Dermis microvascular lymphatic vessel endothelial cell (primary cell): Measurements from ENCODE around the gene ITPRID1. TPM values are rescaled to one million over a fixed set of nuclear protein-coding genes. Genes with fewer than 3 reads are reported as not detected.
"Not testable (repeated sequence)": the region's sequence is repeated elsewhere in the genome, so short reads cannot be mapped to it uniquely, and the experiment has no call there.

Experiments
- DNase-seq, 2 donors: peaks; one replicate each; pipeline versions ENCODE4 v3.0.0 to v3.0.0-alpha.2; 2010; ENCODE audit warnings: low read depth in 2 of 2
- total RNA-seq: library from RNA; depleted of rRNA; stranded (reverse); fragments of >200 nt; gene quantifications from 2 replicates; pipeline ENCODE4 v1.2.1, GENCODE V29; 2014

The ITPRID1 gene
- total RNA-seq, result not detected in 2 replicates

- no peak for DNase-seq
These were observed at the start of gene ITPRID1 for GRCh38 chr7:31513790-31514189. ITPRID1 (plus strand) TSS chr7:31514090; CDS start chr7:31553025, 38,935 bp downstream.

GRCh38 chr7:31464601-31465000, 49.3 kb upstream of the ITPRID1 start:
- no peak for DNase-seq

GRCh38 chr7:31465285-31465684, 48.6 kb upstream of the ITPRID1 start:
- DNase-seq, result no peak

- DNase-seq, result no peak
These were observed 47.9 kb upstream of the ITPRID1 start for GRCh38 chr7:31466036-31466435.

- not testable (repeated sequence) for DNase-seq
These were observed 43.0 kb upstream of the ITPRID1 start for GRCh38 chr7:31470883-31471282.

- no peak for DNase-seq
These were observed 38.5 kb upstream of the ITPRID1 start for GRCh38 chr7:31475368-31475767.

- DNase-seq, result no peak
These were observed 37.7 kb upstream of the ITPRID1 start for GRCh38 chr7:31476073-31476745.

- DNase-seq, result no peak
These were observed 36.8 kb upstream of the ITPRID1 start for GRCh38 chr7:31476941-31477677.

GRCh38 chr7:31478018-31478417, 35.9 kb upstream of the ITPRID1 start:
- no peak for DNase-seq

GRCh38 chr7:31478721-31479120, 35.2 kb upstream of the ITPRID1 start:
- no peak for DNase-seq

GRCh38 chr7:31487071-31487470, 26.8 kb upstream of the ITPRID1 start:
- no peak for DNase-seq

GRCh38 chr7:31487476-31487875, 26.4 kb upstream of the ITPRID1 start:
- DNase-seq, result no peak

GRCh38 chr7:31488562-31489203, 25.2 kb upstream of the ITPRID1 start:
- DNase-seq, result peak; percentile 3 to 28

- DNase-seq, result no peak
These were observed 23.0 kb upstream of the ITPRID1 start for GRCh38 chr7:31490796-31491314.

- DNase-seq, result no peak
These were observed 21.8 kb upstream of the ITPRID1 start for GRCh38 chr7:31492086-31492485.

GRCh38 chr7:31493714-31494181, 20.1 kb upstream of the ITPRID1 start:
- no peak for DNase-seq

GRCh38 chr7:31494421-31494820, 19.5 kb upstream of the ITPRID1 start:
- no peak for DNase-seq

- no peak for DNase-seq
These were observed 18.2 kb upstream of the ITPRID1 start for GRCh38 chr7:31495653-31496052.

GRCh38 chr7:31497516-31497915, 16.4 kb upstream of the ITPRID1 start:
- DNase-seq, result no peak

GRCh38 chr7:31500656-31501055, 13.2 kb upstream of the ITPRID1 start:
- DNase-seq, result no peak

GRCh38 chr7:31508823-31509222, 5.1 kb upstream of the ITPRID1 start:
- no peak for DNase-seq

GRCh38 chr7:31512166-31512565, 1.7 kb upstream of the ITPRID1 start:
- DNase-seq, result no peak
